ENCODE measurements around the gene MPDZ.

Gene MPDZ

DNA sequence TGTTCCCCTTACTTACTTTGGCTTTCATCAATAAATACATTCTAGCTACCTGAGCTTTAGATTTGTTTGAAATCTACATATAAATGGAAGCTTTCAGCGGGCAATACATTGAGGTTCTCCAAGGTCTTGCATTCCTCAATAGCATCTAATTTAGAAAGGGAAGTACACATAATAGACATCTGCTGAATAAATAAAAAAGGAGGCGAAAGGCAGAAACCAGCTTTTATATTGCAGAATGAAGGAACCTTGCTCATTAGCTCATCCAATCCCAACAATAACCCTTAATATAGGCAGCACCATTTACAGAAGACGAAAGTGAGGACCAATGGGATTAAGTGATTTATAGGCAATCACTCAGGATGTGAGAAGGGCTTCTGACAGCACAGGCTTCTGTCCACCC is 147.5 kb downstream of the MPDZ start:
- Histone ChIP-seq H3K4me3 (ENCODE audit: low read depth, low read length) (no peak overlapping the region), H3K36me3 (ENCODE audit: control insufficient read depth, insufficient read depth, low read length) (no peaks in the 10 kb centered on the region), H3K79me2 (no peaks in the 10 kb centered on the region), H2AFZ (no peak overlapping the region), H3K4me2 (ENCODE audit: low read length) (no peak overlapping the region), H3K9me3 (ENCODE audit: control insufficient read depth, low read length) (no peaks in the 10 kb centered on the region), H3K27ac (no peak overlapping the region), H3K27me3 (ENCODE audit: control insufficient read depth, insufficient read depth, low read length) (no peaks in the 10 kb centered on the region), H3K4me1 (no peaks in the 10 kb centered on the region), H3K9ac (no peak overlapping the region)
- TF ChIP-seq CTCF (IDR thresholded peaks at IDR 0.05): no peak

DNA sequence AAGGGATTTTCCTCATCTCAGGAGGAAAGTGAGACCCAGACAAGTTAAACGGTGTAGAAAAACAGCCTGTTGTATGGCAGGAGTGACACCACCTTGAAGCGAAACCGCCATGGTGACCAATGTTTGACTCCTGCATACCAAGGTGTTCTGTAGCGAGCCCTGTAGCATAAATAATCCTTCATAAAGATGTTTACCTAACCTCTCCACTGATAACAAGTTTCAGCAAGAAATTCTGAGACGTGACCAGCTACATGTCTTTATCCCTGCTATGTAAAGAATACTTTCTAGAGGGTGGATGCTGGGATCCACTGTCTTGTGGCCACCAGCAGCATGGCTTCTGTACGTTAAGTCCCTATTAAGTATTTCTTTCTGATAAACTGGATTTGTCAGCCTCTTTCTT is 148.1 kb downstream of the MPDZ start:
- Histone ChIP-seq H3K4me3 (ENCODE audit: low read depth, low read length) (no peak overlapping the region), H3K9ac (no peak overlapping the region), H3K4me1 (no peaks in the 10 kb centered on the region), H3K79me2 (no peaks in the 10 kb centered on the region), H3K27ac (no peak overlapping the region), H3K4me2 (ENCODE audit: low read length) (no peak overlapping the region), H3K27me3 (ENCODE audit: control insufficient read depth, insufficient read depth, low read length) (no peaks in the 10 kb centered on the region), H2AFZ (no peak overlapping the region), H3K36me3 (ENCODE audit: control insufficient read depth, insufficient read depth, low read length) (no peaks in the 10 kb centered on the region), H3K9me3 (ENCODE audit: control insufficient read depth, low read length) (no peaks in the 10 kb centered on the region)
- TF ChIP-seq CTCF (IDR thresholded peaks at IDR 0.05): no peak

GRCh38 chr9:13128266-13128860 is 151.1 kb downstream of the MPDZ start:
- Histone ChIP-seq H3K9ac (no peak overlapping the region), H3K4me3 (ENCODE audit: low read depth, low read length) (no peak overlapping the region), H3K36me3 (ENCODE audit: control insufficient read depth, insufficient read depth, low read length) (no peaks in the 10 kb centered on the region), H3K79me2 (no peaks in the 10 kb centered on the region), H3K4me2 (ENCODE audit: low read length) (no peak overlapping the region), H3K4me1 (no peaks in the 10 kb centered on the region), H3K9me3 (ENCODE audit: control insufficient read depth, low read length) (no peaks in the 10 kb centered on the region), H2AFZ (no peak overlapping the region), H3K27me3 (ENCODE audit: control insufficient read depth, insufficient read depth, low read length) (no peaks in the 10 kb centered on the region), H3K27ac (no peak overlapping the region)
- TF ChIP-seq CTCF (IDR thresholded peaks at IDR 0.05): no peak

- H3K79me2 ChIP-seq: no peaks in the 10 kb centered on the region
- H3K4me1 ChIP-seq: no peaks in the 10 kb centered on the region
- no peak overlapping the region for H3K4me2 ChIP-seq (ENCODE audit: low read length)
- no peak overlapping the region for H3K4me3 ChIP-seq (ENCODE audit: low read depth, low read length)
- no peak overlapping the region for H3K9ac ChIP-seq
- TF ChIP-seq CTCF (IDR thresholded peaks at IDR 0.05): no peak
- H3K9me3 ChIP-seq (ENCODE audit: control insufficient read depth, low read length): no peaks in the 10 kb centered on the region
- no peaks in the 10 kb centered on the region for H3K27me3 ChIP-seq (ENCODE audit: control insufficient read depth, insufficient read depth, low read length)
- H3K36me3 ChIP-seq (ENCODE audit: control insufficient read depth, insufficient read depth, low read length): no peaks in the 10 kb centered on the region
- no peak overlapping the region for H2AFZ ChIP-seq
- no peak overlapping the region for H3K27ac ChIP-seq
Measured at GRCh38 chr9:13127131-13127530, 152.4 kb downstream of the MPDZ start.

DNA sequence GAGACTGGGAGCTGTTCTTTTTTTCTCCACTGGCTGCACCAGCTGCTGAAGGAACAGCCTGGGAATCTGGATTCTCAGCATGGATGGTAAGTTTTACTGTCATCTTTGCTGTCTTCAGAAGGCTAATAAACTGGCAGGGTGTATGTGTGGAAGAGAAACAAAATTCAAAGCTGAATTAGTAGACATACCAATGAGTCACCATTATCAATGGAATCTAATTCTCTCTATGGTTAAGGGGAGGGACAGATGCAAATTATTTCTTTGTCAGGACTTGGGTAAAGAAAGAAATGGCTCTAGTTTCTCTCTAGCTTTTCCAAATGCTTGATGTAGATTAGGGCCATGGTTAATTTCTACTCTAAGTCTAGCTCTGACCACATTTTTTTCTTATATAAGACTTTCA is 154.2 kb downstream of the MPDZ start:
- Histone ChIP-seq H3K27me3 (ENCODE audit: control insufficient read depth, insufficient read depth, low read length) (no peaks in the 10 kb centered on the region), H3K79me2 (no peaks in the 10 kb centered on the region), H2AFZ (no peak overlapping the region), H3K36me3 (ENCODE audit: control insufficient read depth, insufficient read depth, low read length) (no peaks in the 10 kb centered on the region), H3K9ac (no peak overlapping the region), H3K27ac (no peak overlapping the region), H3K4me3 (ENCODE audit: low read depth, low read length) (no peak overlapping the region), H3K4me1 (no peaks in the 10 kb centered on the region), H3K4me2 (ENCODE audit: low read length) (no peak overlapping the region), H3K9me3 (ENCODE audit: control insufficient read depth, low read length) (no peaks in the 10 kb centered on the region)
- TF ChIP-seq CTCF (IDR thresholded peaks at IDR 0.05): no peak
